GM12878 (cell line): ENCODE results near the gene IFI27L2. TPM values are rescaled to one million over a fixed set of nuclear protein-coding genes. Genes with fewer than 3 reads are reported as not detected.

ENCODE experiments used
- ATAC-seq: fragments of 200-7000 bp; cut with Tn5 transposase; 3 replicates; pipeline ENCODE4 v1.9.1; 2020; ENCODE audit warnings: mild to moderate bottlenecking, moderate library complexity
- BruUV-seq: library from RNA; stranded (reverse); fragments of 400-500 nt; replicated peaks from 2 replicates; lab custom pipeline; 2021; lab: Mats Ljungman, UMichigan
- CTCF ChIA-PET: fragments of 300-600 bp; sonication (Branson Sonifier 250); formaldehyde crosslinking; extraction: SDS; loops from one replicate; lab custom pipeline; 2021; ENCODE audit warnings: inconsistent platforms; lab: Yijun Ruan, JAX
- POLR2A ChIA-PET: fragments of 350-600 bp; formaldehyde crosslinking; extraction: SDS; loops from one replicate; lab custom pipeline; 2021; ENCODE audit warnings: inconsistent platforms; lab: Charles Lee
- RAD21 ChIA-PET: fragments of 300-600 bp; sonication (Branson Sonifier 250); formaldehyde crosslinking; loops from one replicate; lab custom pipeline; 2023; ENCODE audit warnings: antibody characterized with exemption; ENCODE audit not compliant: unreplicated experiment; lab: Charles Lee
- SMC1A ChIA-PET: fragments of 300-600 bp; sonication (Branson Sonifier 250); formaldehyde crosslinking; loops from one replicate; lab custom pipeline; 2023; ENCODE audit not compliant: unreplicated experiment, uncharacterized antibody; lab: Charles Lee
- DNase-seq: peaks from one replicate; pipeline ENCODE4 v3.0.0-alpha.2; 2011; ENCODE audit warnings: low read depth, low spot score
- FAIRE-seq: peaks from 3 replicates; lab custom pipeline; 2011; peaks lifted over from hg19 to GRCh38; lab: Jason Lieb, UNC
- H2AFZ ChIP-seq: 2 replicates; pipeline ENCODE4 v1.6.0; 2011; ENCODE audit warnings: low read depth, low read length, control low read depth; ENCODE audit not compliant: control insufficient read depth
- H3K27ac ChIP-seq: 2 replicates; pipeline ENCODE4 v1.5.1; 2011; ENCODE audit warnings: control low read depth; ENCODE audit not compliant: control insufficient read depth, insufficient read depth
- H3K27me3 ChIP-seq, 2 experiments: replicated peaks in 1 of 2; 2 replicates each; pipeline versions ENCODE4 v1.6.0 to v1.6.1; 2011; ENCODE audit warnings: low read length in 1 of 2; ENCODE audit not compliant: control insufficient read depth in 2 of 2, insufficient read depth in 2 of 2
- H3K36me3 ChIP-seq, 2 experiments: 2 replicates each; pipeline ENCODE4 v1.5.1; 2011; ENCODE audit warnings: low read length in 1 of 2; ENCODE audit not compliant: control insufficient read depth in 2 of 2, insufficient read depth in 2 of 2
- H3K4me1 ChIP-seq: 2 replicates; pipeline ENCODE4 v1.6.1; 2011; ENCODE audit warnings: mild to moderate bottlenecking, low read length, moderate library complexity, mixed read lengths; ENCODE audit not compliant: control insufficient read depth, insufficient read depth
- H3K4me2 ChIP-seq: 2 replicates; pipeline ENCODE4 v1.6.0; 2011; ENCODE audit warnings: control low read depth; ENCODE audit not compliant: control insufficient read depth, insufficient read depth
- H3K4me3 ChIP-seq: fragments of 200-600 bp; sonication (generic); 2 replicates; pipeline ENCODE4 v1.5.1; 2016
- H3K79me2 ChIP-seq: 2 replicates; pipeline ENCODE4 v1.6.0; 2011; ENCODE audit warnings: low read length; ENCODE audit not compliant: control insufficient read depth, insufficient read depth
- H3K9ac ChIP-seq: 2 replicates; pipeline ENCODE4 v1.8.0; 2011; ENCODE audit warnings: low read length, control low read depth, mixed read lengths; ENCODE audit not compliant: control insufficient read depth, insufficient read depth
- H3K9me3 ChIP-seq: replicated peaks from 3 replicates; pipeline ENCODE4 v1.5.1; 2011; ENCODE audit warnings: mild to moderate bottlenecking, low read length; ENCODE audit not compliant: control insufficient read depth, insufficient read depth
- H4K20me1 ChIP-seq: 2 replicates; pipeline ENCODE4 v1.6.0; 2011; ENCODE audit not compliant: control insufficient read depth, insufficient read depth
- ASH2L ChIP-seq: fragments of 300-600, 200-600 bp; sonication (generic); IDR thresholded peaks from 2 replicates; pipeline ENCODE4 v1.6.1; 2017; ENCODE audit warnings: low read depth, mild to moderate bottlenecking, borderline replicate concordance
- BHLHE40 ChIP-seq, 2 experiments: fragments of 450-650 bp in 1 of 2; IDR thresholded peaks; 2 replicates each; pipeline ENCODE4 v1.6.1; 2011 to 2017; ENCODE audit warnings: low read depth in 2 of 2, borderline replicate concordance in 1 of 2, improper control_type of control experiment in 1 of 2, low read length in 1 of 2, mild to moderate bottlenecking in 1 of 2
- CBFB ChIP-seq: IDR thresholded peaks from 2 replicates; pipeline ENCODE4 v1.6.1; 2016; ENCODE audit warnings: antibody characterized with exemption, low read depth
- EED ChIP-seq: sonication (generic); IDR thresholded peaks from 2 replicates; pipeline ENCODE4 v1.6.1; 2016; ENCODE audit warnings: antibody characterized with exemption, low read depth
- ESRRA ChIP-seq: IDR thresholded peaks from 2 replicates; pipeline ENCODE4 v1.6.1; 2012; ENCODE audit warnings: mild to moderate bottlenecking, low read length, improper control_type of control experiment
- ETV6 ChIP-seq, 2 experiments: fragments of 450-650 bp in 1 of 2; IDR thresholded peaks in 1 of 2; conservative IDR thresholded peaks in 1 of 2; 2 replicates each; pipeline ENCODE4 v1.6.1; 2014; ENCODE audit warnings: antibody characterized with exemption in 1 of 2, borderline replicate concordance in 1 of 2, low read depth in 1 of 2, mild to moderate bottlenecking in 1 of 2, moderate library complexity in 1 of 2
- EZH2 ChIP-seq: IDR thresholded peaks from 2 replicates; pipeline ENCODE4 v1.6.1; 2012; ENCODE audit warnings: low read depth, mild to moderate bottlenecking, control low read depth, inconsistent platforms, low read length, borderline replicate concordance; ENCODE audit not compliant: control insufficient read depth
- NRF1 ChIP-seq: conservative IDR thresholded peaks from 2 replicates; pipeline ENCODE4 v1.6.1; 2011; ENCODE audit warnings: mild to moderate bottlenecking, low read depth, low read length, improper control_type of control experiment
- PAX8 ChIP-seq: fragments of 450-650 bp; IDR thresholded peaks from 2 replicates; pipeline ENCODE4 v1.6.1; 2017; ENCODE audit warnings: mild to moderate bottlenecking, moderate library complexity
- SPI1 ChIP-seq: IDR thresholded peaks from 2 replicates; pipeline ENCODE4 v1.6.1; 2011; ENCODE audit warnings: low read depth, mild to moderate bottlenecking, low read length, moderate library complexity, borderline replicate concordance; ENCODE audit not compliant: insufficient read depth
- ZNF207 ChIP-seq: fragments of 450-650 bp; IDR thresholded peaks from 2 replicates; pipeline ENCODE4 v1.6.1; 2014; ENCODE audit warnings: antibody characterized with exemption, mild to moderate bottlenecking, borderline replicate concordance
- ZNF217 ChIP-seq: fragments of 450-650 bp; IDR thresholded peaks from 2 replicates; pipeline ENCODE4 v1.6.1; 2017; ENCODE audit warnings: antibody characterized with exemption, mild to moderate bottlenecking
- ZNF24 ChIP-seq: fragments of 450-650 bp; IDR thresholded peaks from 2 replicates; pipeline ENCODE4 v1.6.1; 2017; ENCODE audit warnings: antibody characterized with exemption, mild to moderate bottlenecking
- WGBS: methylation state at CpG from one replicate; pipeline ENCODE4 v1.1.6; 2016; ENCODE audit warnings: low lambda C conversion rate; ENCODE audit not compliant: insufficient replicate concordance, insufficient coverage; ENCODE audit errors: missing lambda C conversion rate; 5-methylcytosine and 5-hydroxymethylcytosine counted together
- in situ Hi-C: fragments of 300-500 bp; cut with MboI; formaldehyde crosslinking; loops from 9 replicates; pipeline ENCODE4 v1.14.3; 2018; ENCODE audit warnings: mixed read lengths
- intact Hi-C: fragments of 100-400 bp; cut with micrococcal nuclease; formaldehyde crosslinking; loops from one replicate; pipeline ENCODE4 v1.14.2; 2022; ENCODE audit not compliant: unreplicated experiment
- polyA plus RNA-seq, 11 experiments: library from polyadenylated mRNA; depleted of rRNA in 4 of 11; unstranded in 6 of 11; stranded (reverse) in 5 of 11; fragments of >200 nt; fragmentation: Nextera tagmentation in 4 of 11; fragmentation: Illumina TruSeq in 1 of 11; extraction: Ambion mirVana in 4 of 11; extraction: Trizol in 1 of 11; gene quantifications; 1 replicate in 1 of 11; 2 replicates in 10 of 11; pipeline versions ENCODE4 v1.2.1 to v1.2.3, GENCODE V29; 2011 to 2016; ENCODE audit warnings: inconsistent platforms in 2 of 11, missing spikeins in 2 of 11, low read depth in 1 of 11
- total RNA-seq, 4 experiments: library from RNA; depleted of rRNA in 3 of 4; stranded (reverse); fragments of >200 nt in 3 of 4; fragmentation: Illumina TruSeq in 1 of 4; extraction: Trizol in 1 of 4; gene quantifications; 2 replicates each; pipeline versions ENCODE4 v1.2.1 to v1.2.3, GENCODE V29; 2013 to 2021
- TF ChIP-seq, protein P1 (sequence below): fragments of 450-650 bp; IDR thresholded peaks from 2 replicates; pipeline ENCODE4 v1.6.1; 2017; ENCODE audit warnings: mild to moderate bottlenecking, moderate library complexity
- TF ChIP-seq, protein P2 (sequence below): IDR thresholded peaks from 2 replicates; pipeline ENCODE4 v1.6.1; 2011; ENCODE audit warnings: borderline replicate concordance, low read depth, mild to moderate bottlenecking, moderate library complexity, mixed read lengths, low read length; ENCODE audit not compliant: insufficient read depth; ENCODE audit errors: extremely low read length
- TF ChIP-seq, protein P3 (sequence below): fragments of 150-350 bp; IDR thresholded peaks from 2 replicates; pipeline ENCODE4 v1.6.1; 2016; ENCODE audit warnings: low read depth, low read length

The IFI27L2 gene
- total and polyA plus RNA-seq, 10 of the 15 experiments (the other 5 are each of a cell fraction or from before 2014, with no cell fraction given) = 26.6 to 134 (median 60.3) TPM

DNA sequence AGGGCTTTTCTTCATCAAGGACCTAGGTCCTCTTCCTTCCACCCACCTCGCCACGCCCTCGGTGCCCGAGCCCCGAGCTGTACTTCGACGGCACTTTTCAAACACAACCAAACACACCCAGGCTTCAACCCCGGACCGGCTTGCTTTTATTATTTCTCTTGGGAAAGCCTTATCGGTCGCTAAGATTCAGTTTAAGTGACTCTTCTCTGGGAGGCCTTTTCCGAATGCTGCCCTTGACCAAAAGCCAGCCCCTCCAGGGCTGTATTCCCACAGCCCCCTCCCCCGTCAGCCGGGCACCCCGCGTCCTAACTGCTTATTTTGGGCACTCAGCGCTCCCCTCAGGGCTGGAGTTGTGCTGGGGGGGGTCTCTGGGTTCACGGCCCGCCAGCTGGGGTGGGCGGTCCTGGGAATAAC is 44.1 kb upstream of the IFI27L2 start:
- H3K9me3 ChIP-seq = no peaks in the 10 kb centered on the region; the same call in 2 of the 3 replicates
- H2AFZ ChIP-seq = peak overlapping the region; percentile 11
- H3K27me3 ChIP-seq = peaks cover 0 to 25% of the 10 kb centered on the region in 2 experiments; a peak in 2 of 4 replicates
- H3K36me3 ChIP-seq = no peaks in the 10 kb centered on the region
- ChIA-PET CTCF (interaction anchor here (0.9 kb wide), 1 partner anchor 41 kb away, joined by 4 read pairs; no protein-coding TSS in a partner anchor), RAD21 (interaction anchor here (1.0 kb wide), 1 partner anchor 37 kb away, joined by 3 read pairs; no protein-coding TSS in a partner anchor), POLR2A (no interaction called here), SMC1A (no interaction called here)
- no peak overlapping the region for H3K9ac ChIP-seq
- no peak overlapping the region for H3K27ac ChIP-seq
- intact Hi-C loops = no loop called here
- DNase-seq = no peak
- no peaks in the 10 kb centered on the region for H4K20me1 ChIP-seq
- WGBS = 12% methylated on average over 20 of the region's 20 CpGs
- peak overlapping the region; percentile 77 for H3K4me3 ChIP-seq
- TF ChIP-seq CBFB (no peak), NRF1 (no peak), ESRRA (no peak), PAX8 (no peak), EZH2 (no peak), EED (no peak), ASH2L (no peak), ZNF24 (no peak), ETV6 (conservative IDR thresholded peaks at IDR 0.05 in 1 of 2, IDR thresholded peaks at IDR 0.05 in 1 of 2; ENCODE audit: borderline replicate concordance in 1 of 2, low read depth in 1 of 2) (no peak), BHLHE40 (IDR thresholded peaks at IDR 0.05; ENCODE audit: borderline replicate concordance in 1 of 2, low read depth in 2 of 2, low read length in 1 of 2) (no peak), SPI1 (no peak), ZNF217 (no peak), ZNF207 (no peak)
- TF ChIP-seq, protein P1, sequence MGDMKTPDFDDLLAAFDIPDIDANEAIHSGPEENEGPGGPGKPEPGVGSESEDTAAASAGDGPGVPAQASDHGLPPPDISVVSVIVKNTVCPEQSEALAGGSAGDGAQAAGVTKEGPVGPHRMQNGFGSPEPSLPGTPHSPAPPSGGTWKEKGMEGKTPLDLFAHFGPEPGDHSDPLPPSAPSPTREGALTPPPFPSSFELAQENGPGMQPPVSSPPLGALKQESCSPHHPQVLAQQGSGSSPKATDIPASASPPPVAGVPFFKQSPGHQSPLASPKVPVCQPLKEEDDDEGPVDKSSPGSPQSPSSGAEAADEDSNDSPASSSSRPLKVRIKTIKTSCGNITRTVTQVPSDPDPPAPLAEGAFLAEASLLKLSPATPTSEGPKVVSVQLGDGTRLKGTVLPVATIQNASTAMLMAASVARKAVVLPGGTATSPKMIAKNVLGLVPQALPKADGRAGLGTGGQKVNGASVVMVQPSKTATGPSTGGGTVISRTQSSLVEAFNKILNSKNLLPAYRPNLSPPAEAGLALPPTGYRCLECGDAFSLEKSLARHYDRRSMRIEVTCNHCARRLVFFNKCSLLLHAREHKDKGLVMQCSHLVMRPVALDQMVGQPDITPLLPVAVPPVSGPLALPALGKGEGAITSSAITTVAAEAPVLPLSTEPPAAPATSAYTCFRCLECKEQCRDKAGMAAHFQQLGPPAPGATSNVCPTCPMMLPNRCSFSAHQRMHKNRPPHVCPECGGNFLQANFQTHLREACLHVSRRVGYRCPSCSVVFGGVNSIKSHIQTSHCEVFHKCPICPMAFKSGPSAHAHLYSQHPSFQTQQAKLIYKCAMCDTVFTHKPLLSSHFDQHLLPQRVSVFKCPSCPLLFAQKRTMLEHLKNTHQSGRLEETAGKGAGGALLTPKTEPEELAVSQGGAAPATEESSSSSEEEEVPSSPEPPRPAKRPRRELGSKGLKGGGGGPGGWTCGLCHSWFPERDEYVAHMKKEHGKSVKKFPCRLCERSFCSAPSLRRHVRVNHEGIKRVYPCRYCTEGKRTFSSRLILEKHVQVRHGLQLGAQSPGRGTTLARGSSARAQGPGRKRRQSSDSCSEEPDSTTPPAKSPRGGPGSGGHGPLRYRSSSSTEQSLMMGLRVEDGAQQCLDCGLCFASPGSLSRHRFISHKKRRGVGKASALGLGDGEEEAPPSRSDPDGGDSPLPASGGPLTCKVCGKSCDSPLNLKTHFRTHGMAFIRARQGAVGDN = no peak
- TF ChIP-seq, protein P2, sequence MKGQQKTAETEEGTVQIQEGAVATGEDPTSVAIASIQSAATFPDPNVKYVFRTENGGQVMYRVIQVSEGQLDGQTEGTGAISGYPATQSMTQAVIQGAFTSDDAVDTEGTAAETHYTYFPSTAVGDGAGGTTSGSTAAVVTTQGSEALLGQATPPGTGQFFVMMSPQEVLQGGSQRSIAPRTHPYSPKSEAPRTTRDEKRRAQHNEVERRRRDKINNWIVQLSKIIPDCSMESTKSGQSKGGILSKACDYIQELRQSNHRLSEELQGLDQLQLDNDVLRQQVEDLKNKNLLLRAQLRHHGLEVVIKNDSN = no peak
- TF ChIP-seq, protein P3, sequence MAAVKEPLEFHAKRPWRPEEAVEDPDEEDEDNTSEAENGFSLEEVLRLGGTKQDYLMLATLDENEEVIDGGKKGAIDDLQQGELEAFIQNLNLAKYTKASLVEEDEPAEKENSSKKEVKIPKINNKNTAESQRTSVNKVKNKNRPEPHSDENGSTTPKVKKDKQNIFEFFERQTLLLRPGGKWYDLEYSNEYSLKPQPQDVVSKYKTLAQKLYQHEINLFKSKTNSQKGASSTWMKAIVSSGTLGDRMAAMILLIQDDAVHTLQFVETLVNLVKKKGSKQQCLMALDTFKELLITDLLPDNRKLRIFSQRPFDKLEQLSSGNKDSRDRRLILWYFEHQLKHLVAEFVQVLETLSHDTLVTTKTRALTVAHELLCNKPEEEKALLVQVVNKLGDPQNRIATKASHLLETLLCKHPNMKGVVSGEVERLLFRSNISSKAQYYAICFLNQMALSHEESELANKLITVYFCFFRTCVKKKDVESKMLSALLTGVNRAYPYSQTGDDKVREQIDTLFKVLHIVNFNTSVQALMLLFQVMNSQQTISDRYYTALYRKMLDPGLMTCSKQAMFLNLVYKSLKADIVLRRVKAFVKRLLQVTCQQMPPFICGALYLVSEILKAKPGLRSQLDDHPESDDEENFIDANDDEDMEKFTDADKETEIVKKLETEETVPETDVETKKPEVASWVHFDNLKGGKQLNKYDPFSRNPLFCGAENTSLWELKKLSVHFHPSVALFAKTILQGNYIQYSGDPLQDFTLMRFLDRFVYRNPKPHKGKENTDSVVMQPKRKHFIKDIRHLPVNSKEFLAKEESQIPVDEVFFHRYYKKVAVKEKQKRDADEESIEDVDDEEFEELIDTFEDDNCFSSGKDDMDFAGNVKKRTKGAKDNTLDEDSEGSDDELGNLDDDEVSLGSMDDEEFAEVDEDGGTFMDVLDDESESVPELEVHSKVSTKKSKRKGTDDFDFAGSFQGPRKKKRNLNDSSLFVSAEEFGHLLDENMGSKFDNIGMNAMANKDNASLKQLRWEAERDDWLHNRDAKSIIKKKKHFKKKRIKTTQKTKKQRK = no peak
- H3K4me2 ChIP-seq = peak overlapping the region; percentile 73
- ATAC-seq = no peak
- no TSS peak for BruUV-seq
- H3K79me2 ChIP-seq = no peaks in the 10 kb centered on the region
- no peaks in the 10 kb centered on the region; the same call in 1 of the 2 replicates for H3K4me1 ChIP-seq
- in situ Hi-C loops = no loop called here
- no peak for FAIRE-seq
